ENCODE data around the gene ZNF526. TPM values are rescaled to one million over a fixed set of nuclear protein-coding genes. Genes with fewer than 3 reads are reported as not detected.

ZNF526 gene
- total and polyA plus RNA-seq, 9 of the 15 experiments (the other 6 are each of a cell fraction or from before 2014, with no cell fraction given), result 1.3 to 17.9 (median 6.2) TPM

DNA sequence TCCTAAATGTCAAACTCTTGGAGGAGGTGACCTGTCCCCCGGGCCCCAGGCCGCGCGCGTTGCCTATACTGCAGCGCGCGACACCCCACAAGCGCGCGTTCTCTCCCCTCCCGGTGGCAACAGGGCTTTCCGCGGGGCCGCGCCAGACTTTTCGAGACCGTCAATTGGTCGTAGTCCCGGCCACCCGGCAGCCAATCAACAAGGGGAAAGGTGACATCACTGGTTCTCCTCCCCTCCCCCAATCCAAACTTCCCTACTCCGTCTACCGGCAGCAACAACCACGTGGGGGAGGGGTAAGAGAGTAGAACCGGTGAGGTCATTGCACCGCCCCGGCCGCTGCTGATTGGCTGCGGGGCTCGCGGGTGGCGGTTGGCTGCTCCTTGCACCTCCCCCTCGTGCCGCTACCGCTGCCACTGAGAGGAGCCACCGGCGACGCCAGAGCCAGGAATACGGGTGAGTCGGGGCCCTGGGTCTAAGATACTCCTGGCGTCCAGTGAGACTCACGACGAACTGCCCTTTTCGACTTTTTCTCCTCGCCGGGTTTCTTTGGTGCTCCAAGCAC is 48.1 kb downstream of the ZNF526 start (continued):
- TF ChIP-seq CEBPG (CRISPR knock-in tag; IDR thresholded peaks at IDR 0.05), result no peak; the same call in 1 of the 2 replicates
- no peak; a peak in 2 of 4 replicates for TF ChIP-seq CEBPG (tag; conservative IDR thresholded peaks at IDR 0.05 in 1 of 2, IDR thresholded peaks at IDR 0.05 in 1 of 2)
- no peak for TF ChIP-seq ZSCAN29 (IDR thresholded peaks at IDR 0.05)
- TF ChIP-seq, protein P1, sequence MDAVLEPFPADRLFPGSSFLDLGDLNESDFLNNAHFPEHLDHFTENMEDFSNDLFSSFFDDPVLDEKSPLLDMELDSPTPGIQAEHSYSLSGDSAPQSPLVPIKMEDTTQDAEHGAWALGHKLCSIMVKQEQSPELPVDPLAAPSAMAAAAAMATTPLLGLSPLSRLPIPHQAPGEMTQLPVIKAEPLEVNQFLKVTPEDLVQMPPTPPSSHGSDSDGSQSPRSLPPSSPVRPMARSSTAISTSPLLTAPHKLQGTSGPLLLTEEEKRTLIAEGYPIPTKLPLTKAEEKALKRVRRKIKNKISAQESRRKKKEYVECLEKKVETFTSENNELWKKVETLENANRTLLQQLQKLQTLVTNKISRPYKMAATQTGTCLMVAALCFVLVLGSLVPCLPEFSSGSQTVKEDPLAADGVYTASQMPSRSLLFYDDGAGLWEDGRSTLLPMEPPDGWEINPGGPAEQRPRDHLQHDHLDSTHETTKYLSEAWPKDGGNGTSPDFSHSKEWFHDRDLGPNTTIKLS (IDR thresholded peaks at IDR 0.05; ENCODE audit: borderline replicate concordance, low read depth), result no peak
- TF ChIP-seq TCFL5 (CRISPR knock-in tag; conservative IDR thresholded peaks at IDR 0.05), result no peak
- no peak for TF ChIP-seq COPS2 (conservative IDR thresholded peaks at IDR 0.05)
- no peak for TF ChIP-seq HMG20A (CRISPR knock-in tag; conservative IDR thresholded peaks at IDR 0.05)
- TF ChIP-seq, protein P2, sequence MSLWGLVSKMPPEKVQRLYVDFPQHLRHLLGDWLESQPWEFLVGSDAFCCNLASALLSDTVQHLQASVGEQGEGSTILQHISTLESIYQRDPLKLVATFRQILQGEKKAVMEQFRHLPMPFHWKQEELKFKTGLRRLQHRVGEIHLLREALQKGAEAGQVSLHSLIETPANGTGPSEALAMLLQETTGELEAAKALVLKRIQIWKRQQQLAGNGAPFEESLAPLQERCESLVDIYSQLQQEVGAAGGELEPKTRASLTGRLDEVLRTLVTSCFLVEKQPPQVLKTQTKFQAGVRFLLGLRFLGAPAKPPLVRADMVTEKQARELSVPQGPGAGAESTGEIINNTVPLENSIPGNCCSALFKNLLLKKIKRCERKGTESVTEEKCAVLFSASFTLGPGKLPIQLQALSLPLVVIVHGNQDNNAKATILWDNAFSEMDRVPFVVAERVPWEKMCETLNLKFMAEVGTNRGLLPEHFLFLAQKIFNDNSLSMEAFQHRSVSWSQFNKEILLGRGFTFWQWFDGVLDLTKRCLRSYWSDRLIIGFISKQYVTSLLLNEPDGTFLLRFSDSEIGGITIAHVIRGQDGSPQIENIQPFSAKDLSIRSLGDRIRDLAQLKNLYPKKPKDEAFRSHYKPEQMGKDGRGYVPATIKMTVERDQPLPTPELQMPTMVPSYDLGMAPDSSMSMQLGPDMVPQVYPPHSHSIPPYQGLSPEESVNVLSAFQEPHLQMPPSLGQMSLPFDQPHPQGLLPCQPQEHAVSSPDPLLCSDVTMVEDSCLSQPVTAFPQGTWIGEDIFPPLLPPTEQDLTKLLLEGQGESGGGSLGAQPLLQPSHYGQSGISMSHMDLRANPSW (CRISPR knock-in tag; IDR thresholded peaks at IDR 0.05), result 0 out of 2 replicates have a peak, but pooled peaks have one; percentile 17
- TF ChIP-seq OTX1 (CRISPR knock-in tag; IDR thresholded peaks at IDR 0.05), result peak; percentile 35; the same call in 1 of the 2 replicates
- TF ChIP-seq, protein P3, sequence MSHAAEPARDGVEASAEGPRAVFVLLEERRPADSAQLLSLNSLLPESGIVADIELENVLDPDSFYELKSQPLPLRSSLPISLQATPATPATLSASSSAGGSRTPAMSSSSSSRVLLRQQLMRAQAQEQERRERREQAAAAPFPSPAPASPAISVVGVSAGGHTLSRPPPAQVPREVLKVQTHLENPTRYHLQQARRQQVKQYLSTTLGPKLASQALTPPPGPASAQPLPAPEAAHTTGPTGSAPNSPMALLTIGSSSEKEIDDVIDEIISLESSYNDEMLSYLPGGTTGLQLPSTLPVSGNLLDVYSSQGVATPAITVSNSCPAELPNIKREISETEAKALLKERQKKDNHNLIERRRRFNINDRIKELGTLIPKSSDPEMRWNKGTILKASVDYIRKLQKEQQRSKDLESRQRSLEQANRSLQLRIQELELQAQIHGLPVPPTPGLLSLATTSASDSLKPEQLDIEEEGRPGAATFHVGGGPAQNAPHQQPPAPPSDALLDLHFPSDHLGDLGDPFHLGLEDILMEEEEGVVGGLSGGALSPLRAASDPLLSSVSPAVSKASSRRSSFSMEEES (CRISPR knock-in tag; IDR thresholded peaks at IDR 0.05), result no peak
- TF ChIP-seq ZNF76 (CRISPR knock-in tag; IDR thresholded peaks at IDR 0.05; ENCODE audit: borderline replicate concordance), result peak; percentile 42; the same call in 1 of the 2 replicates
- TF ChIP-seq, protein P4, sequence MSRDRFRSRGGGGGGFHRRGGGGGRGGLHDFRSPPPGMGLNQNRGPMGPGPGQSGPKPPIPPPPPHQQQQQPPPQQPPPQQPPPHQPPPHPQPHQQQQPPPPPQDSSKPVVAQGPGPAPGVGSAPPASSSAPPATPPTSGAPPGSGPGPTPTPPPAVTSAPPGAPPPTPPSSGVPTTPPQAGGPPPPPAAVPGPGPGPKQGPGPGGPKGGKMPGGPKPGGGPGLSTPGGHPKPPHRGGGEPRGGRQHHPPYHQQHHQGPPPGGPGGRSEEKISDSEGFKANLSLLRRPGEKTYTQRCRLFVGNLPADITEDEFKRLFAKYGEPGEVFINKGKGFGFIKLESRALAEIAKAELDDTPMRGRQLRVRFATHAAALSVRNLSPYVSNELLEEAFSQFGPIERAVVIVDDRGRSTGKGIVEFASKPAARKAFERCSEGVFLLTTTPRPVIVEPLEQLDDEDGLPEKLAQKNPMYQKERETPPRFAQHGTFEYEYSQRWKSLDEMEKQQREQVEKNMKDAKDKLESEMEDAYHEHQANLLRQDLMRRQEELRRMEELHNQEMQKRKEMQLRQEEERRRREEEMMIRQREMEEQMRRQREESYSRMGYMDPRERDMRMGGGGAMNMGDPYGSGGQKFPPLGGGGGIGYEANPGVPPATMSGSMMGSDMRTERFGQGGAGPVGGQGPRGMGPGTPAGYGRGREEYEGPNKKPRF (IDR thresholded peaks at IDR 0.05; ENCODE audit: low read depth, low read length), result no peak
- no peak for TF ChIP-seq DNMT1 (IDR thresholded peaks at IDR 0.05)
- TF ChIP-seq BCOR (IDR thresholded peaks at IDR 0.05), result no peak
- TF ChIP-seq TGIF2 (CRISPR knock-in tag; IDR thresholded peaks at IDR 0.05), result no peak; the same call in 1 of the 2 replicates
- TF ChIP-seq ZSCAN32 (CRISPR knock-in tag; IDR thresholded peaks at IDR 0.05), result no peak

Data from K562 (cell line).